H1 (cell line): ENCODE results near the gene R3HDM2. TPM values are rescaled to one million over a fixed set of nuclear protein-coding genes. Genes with fewer than 3 reads are reported as not detected.

Experiments used
- CTCF ChIA-PET: fragments of 300-600 bp; sonication (Branson Sonifier 250); formaldehyde crosslinking; loops from one replicate; lab custom pipeline; 2021; ENCODE audit not compliant: partially characterized antibody; lab: Charles Lee
- POLR2A ChIA-PET: fragments of 300-600 bp; sonication (Branson Sonifier 250); formaldehyde crosslinking; loops from one replicate; lab custom pipeline; 2021; ENCODE audit warnings: inconsistent platforms; ENCODE audit not compliant: partially characterized antibody; lab: Charles Lee
- DNase-seq, 2 experiments: peaks; one replicate each; pipeline versions ENCODE4 v3.0.0 to v3.0.0-alpha.2; 2010 to 2022; ENCODE audit warnings: low spot score in 2 of 2, low read depth in 1 of 2, mixed read lengths in 1 of 2
- FAIRE-seq: peaks from 2 replicates; lab custom pipeline; 2011; peaks lifted over from hg19 to GRCh38; lab: Jason Lieb, UNC
- H2AFZ ChIP-seq: 2 replicates; pipeline ENCODE4 v1.8.1; 2012; ENCODE audit warnings: low read length, inconsistent platforms
- H2AK5ac ChIP-seq: 2 replicates; pipeline ENCODE4 v1.6.1; 2013; ENCODE audit warnings: low read depth, low read length
- H2BK120ac ChIP-seq: replicated peaks from 2 replicates; pipeline ENCODE3; 2013; ENCODE audit warnings: low read depth, low read length, inconsistent platforms
- H2BK12ac ChIP-seq: 2 replicates; pipeline ENCODE4 v1.6.1; 2013; ENCODE audit warnings: low read depth, low read length
- H2BK15ac ChIP-seq: 2 replicates; pipeline ENCODE4 v1.6.1; 2013; ENCODE audit warnings: low read length
- H2BK20ac ChIP-seq: 2 replicates; pipeline ENCODE4 v1.6.1; 2013; ENCODE audit warnings: low read length
- H2BK5ac ChIP-seq: 2 replicates; pipeline ENCODE4 v1.6.1; 2013; ENCODE audit warnings: low read depth, low read length
- H3K14ac ChIP-seq: 2 replicates; pipeline ENCODE4 v1.6.1; 2013; ENCODE audit warnings: inconsistent platforms; ENCODE audit not compliant: insufficient read length
- H3K18ac ChIP-seq: 2 replicates; pipeline ENCODE4 v1.6.1; 2013; ENCODE audit warnings: low read length; ENCODE audit errors: extremely low read depth
- H3K23ac ChIP-seq: 2 replicates; pipeline ENCODE4 v1.6.1; 2013; ENCODE audit warnings: inconsistent platforms; ENCODE audit not compliant: insufficient read length
- H3K23me2 ChIP-seq: 2 replicates; pipeline ENCODE4 v1.6.1; 2013; ENCODE audit warnings: low read depth, low read length
- H3K27ac ChIP-seq: 2 replicates; pipeline ENCODE4 v1.6.1; 2011; ENCODE audit warnings: low read depth, low read length, inconsistent platforms
- H3K27me3 ChIP-seq, 4 experiments: replicated peaks in 1 of 4; 1 replicate in 1 of 4; 2 replicates in 3 of 4; pipeline versions ENCODE4 v1.6.1 to v1.8.1; 2011 to 2013; ENCODE audit warnings: low read length in 3 of 4, mild to moderate bottlenecking in 3 of 4, inconsistent platforms in 2 of 4, mixed read lengths in 2 of 4, moderate library complexity in 1 of 4; ENCODE audit not compliant: control insufficient read depth in 3 of 4, insufficient read depth in 3 of 4; ENCODE audit errors: extremely low read depth in 1 of 4
- H3K36me3 ChIP-seq, 4 experiments: 2 replicates each; pipeline versions ENCODE4 v1.6.1 to v1.8.1; 2011 to 2013; ENCODE audit warnings: mild to moderate bottlenecking in 4 of 4, low read length in 3 of 4, moderate library complexity in 2 of 4, control low read depth in 1 of 4, inconsistent platforms in 1 of 4; ENCODE audit not compliant: insufficient read depth in 4 of 4, control insufficient read depth in 2 of 4
- H3K4ac ChIP-seq: replicated peaks from 2 replicates; pipeline ENCODE3; 2013; ENCODE audit warnings: low read length, low read depth, mixed read lengths, inconsistent platforms; ENCODE audit not compliant: insufficient read length
- H3K4me1 ChIP-seq, 4 experiments: replicated peaks in 1 of 4; 1 replicate in 1 of 4; 2 replicates in 3 of 4; pipeline versions ENCODE4 v1.6.1 to v1.8.1; 2011 to 2013; ENCODE audit warnings: low read length in 3 of 4, inconsistent platforms in 2 of 4, mixed read lengths in 1 of 4; ENCODE audit not compliant: insufficient read depth in 4 of 4, control insufficient read depth in 3 of 4
- H3K4me2 ChIP-seq, 2 experiments: 2 replicates each; pipeline versions ENCODE4 v1.6.1 to v1.8.1; 2011 to 2013; ENCODE audit warnings: low read depth in 2 of 2, low read length in 2 of 2, control low read depth in 1 of 2, inconsistent platforms in 1 of 2, mild to moderate bottlenecking in 1 of 2; ENCODE audit not compliant: insufficient read depth in 1 of 2
- H3K4me3 ChIP-seq, 4 experiments: fragments of 200-600, 300-600 bp in 1 of 4; sonication (generic), shearing (Covaris generic), sonication (Bioruptor Twin) in 1 of 4; 2 replicates each; pipeline versions ENCODE4 v1.5.1 to v1.8.1; 2011 to 2016; ENCODE audit warnings: low read length in 4 of 4, low read depth in 3 of 4, control low read depth in 2 of 4, inconsistent platforms in 2 of 4, mild to moderate bottlenecking in 2 of 4, mixed read lengths in 1 of 4, moderate library complexity in 1 of 4; ENCODE audit not compliant: insufficient read depth in 2 of 4; ENCODE audit errors: extremely low read depth in 1 of 4
- H3K56ac ChIP-seq: replicated peaks from 2 replicates; pipeline ENCODE3; 2013; ENCODE audit warnings: low read depth, mild to moderate bottlenecking, mixed read lengths, low read length, inconsistent platforms; ENCODE audit not compliant: insufficient read length
- H3K79me1 ChIP-seq: 2 replicates; pipeline ENCODE4 v1.6.1; 2013; ENCODE audit warnings: low read depth, low read length, control low read depth
- H3K79me2 ChIP-seq, 2 experiments: 2 replicates each; pipeline versions ENCODE4 v1.6.1 to v1.8.1; 2012 to 2013; ENCODE audit warnings: low read length in 2 of 2, mild to moderate bottlenecking in 2 of 2, inconsistent platforms in 1 of 2; ENCODE audit not compliant: insufficient read depth in 2 of 2, control insufficient read depth in 1 of 2
- H3K9ac ChIP-seq, 4 experiments: replicated peaks in 1 of 4; 1 replicate in 1 of 4; 2 replicates in 3 of 4; pipeline versions ENCODE4 v1.6.1 to v1.8.1; 2011 to 2013; ENCODE audit warnings: low read depth in 3 of 4, low read length in 3 of 4, control low read depth in 2 of 4, mild to moderate bottlenecking in 2 of 4, moderate library complexity in 2 of 4, inconsistent platforms in 1 of 4; ENCODE audit errors: extremely low read depth in 1 of 4
- H3K9me3 ChIP-seq, 2 experiments: 2 replicates each; pipeline versions ENCODE4 v1.6.1 to v1.8.1; 2012 to 2013; ENCODE audit warnings: mild to moderate bottlenecking in 2 of 2, moderate library complexity in 2 of 2, control low read depth in 1 of 2, inconsistent platforms in 1 of 2, low read depth in 1 of 2, low read length in 1 of 2, mixed read lengths in 1 of 2; ENCODE audit not compliant: insufficient read depth in 2 of 2
- H4K20me1 ChIP-seq, 2 experiments: replicated peaks in 1 of 2; 2 replicates each; pipeline versions ENCODE3 to v1.8.1; 2011 to 2013; ENCODE audit warnings: inconsistent platforms in 2 of 2, low read length in 2 of 2, mild to moderate bottlenecking in 1 of 2; ENCODE audit not compliant: insufficient read depth in 2 of 2, control insufficient read depth in 1 of 2
- H4K5ac ChIP-seq: 2 replicates; pipeline ENCODE4 v1.6.1; 2013; ENCODE audit warnings: low read length, low read depth, mixed read lengths, inconsistent platforms; ENCODE audit not compliant: insufficient read length
- H4K8ac ChIP-seq: 2 replicates; pipeline ENCODE4 v1.8.0; 2013; ENCODE audit warnings: mild to moderate bottlenecking, moderate library complexity, low read length, inconsistent platforms; ENCODE audit not compliant: insufficient read depth; ENCODE audit errors: extremely low read depth
- H4K91ac ChIP-seq: replicated peaks from 2 replicates; pipeline ENCODE3; 2013; ENCODE audit warnings: low read length, mixed read lengths, inconsistent platforms; ENCODE audit not compliant: insufficient read length
- WGBS, 2 experiments: shearing (Covaris generic) in 1 of 2; methylation state at CpG; one replicate each; pipeline versions ENCODE4 v1.1.6 to v1.1.7; 2013 to 2015; ENCODE audit warnings: low lambda C conversion rate in 2 of 2, mixed read lengths in 2 of 2, inconsistent platforms in 1 of 2, low coverage in 1 of 2, missing lambda C conversion rate in 1 of 2; ENCODE audit not compliant: insufficient replicate concordance in 2 of 2, insufficient coverage in 1 of 2, insufficient read length in 1 of 2; ENCODE audit errors: extremely low coverage in 1 of 2, missing lambda C conversion rate in 1 of 2; 5-methylcytosine and 5-hydroxymethylcytosine counted together
- polyA plus RNA-seq, 7 experiments: library from polyadenylated mRNA; depleted of rRNA in 3 of 7; stranded (reverse) in 5 of 7; unstranded in 2 of 7; fragments of >200 nt in 5 of 7; fragments of 200-250 nt in 2 of 7; gene quantifications; 1 replicate in 5 of 7; 2 replicates in 1 of 7; 4 replicates in 1 of 7; pipeline versions ENCODE4 v1.2.1 to v1.2.3, GENCODE V29; 2011 to 2013; ENCODE audit warnings: missing spikeins in 2 of 7, mixed read lengths in 2 of 7
- total RNA-seq: library from RNA; stranded (reverse); fragmentation: NEBNext Ultra II Directional; extraction: Animal tissue kit (Norgen Biotek cat#: 25700); gene quantifications from 2 replicates; pipeline ENCODE4 v1.2.1, GENCODE V29; 2021

The R3HDM2 gene
- total and polyA plus RNA-seq, 2 of the 8 experiments (the other 6 are each of a cell fraction or from before 2014, with no cell fraction given), result 25.6 to 27.0 TPM

- Histone ChIP-seq H3K27ac (no peak overlapping the region), H2BK20ac (no peak overlapping the region), H2AK5ac (no peak overlapping the region), H3K79me1 (no peaks in the 10 kb centered on the region; the same call in 1 of the 2 replicates), H3K9ac (no peak overlapping the region), H3K4me1 (no peaks in the 10 kb centered on the region), H3K56ac (no peak overlapping the region), H3K4me3 (no peak overlapping the region), H3K36me3 (peaks cover 35 to 79% (median 73%) of the 10 kb centered on the region in 4 experiments), H3K27me3 (no peaks in the 10 kb centered on the region), H2BK5ac (no peak overlapping the region), H2BK15ac (no peak overlapping the region), H2BK120ac (no peak overlapping the region), H3K4ac (no peak overlapping the region), H2BK12ac (no peak overlapping the region), H3K23me2 (no peaks in the 10 kb centered on the region), H3K79me2 (no peaks in the 10 kb centered on the region), H4K5ac (no peak overlapping the region), H3K18ac (no peak overlapping the region), H3K14ac (no peak overlapping the region), H2AFZ (no peak overlapping the region), H3K9me3 (no peaks in the 10 kb centered on the region), H4K91ac (no peak overlapping the region), H3K23ac (no peak overlapping the region), H3K4me2 (no peak overlapping the region), H4K8ac (no peak overlapping the region), H4K20me1 (peaks cover 12 to 20% of the 10 kb centered on the region in 2 experiments)
- no peak for DNase-seq
- no peak for FAIRE-seq
- POLR2A ChIA-PET, result interaction anchor here (0.5 to 7.0 kb wide), 4 partner anchors 9 to 300 kb away, joined by 3 to 53 read pairs (median 29); partner anchors contain the start of gene SHMT2
- 95% methylated on average over 24 of the region's 26 CpGs; no CpG with 5 or more reads in 1 of the 2 experiments for WGBS, 2 experiments
- CTCF ChIA-PET, result interaction anchor here (1.0 kb wide), 1 partner anchor 9 kb away, joined by 4 read pairs; no protein-coding TSS in a partner anchor
Observed at GRCh38 chr12:57205186-57205585, 225.7 kb downstream of the R3HDM2 start.
